Endothelial cell of umbilical vein (primary cell): ENCODE data around the gene SNX2. TPM values are rescaled to one million over a fixed set of nuclear protein-coding genes. Genes with fewer than 3 reads are reported as not detected.

ENCODE experiments used
- BruUV-seq: library from RNA; stranded (reverse); fragments of 400-500 nt; replicated peaks from 2 replicates; lab custom pipeline; 2021; lab: Mats Ljungman, UMichigan
- CTCF ChIA-PET: fragments of 300-600, 350-600 bp; sonication (Branson Sonifier 250); formaldehyde crosslinking; loops from one replicate; lab custom pipeline; 2021; ENCODE audit warnings: antibody characterized with exemption, inconsistent platforms; lab: Charles Lee
- POLR2A ChIA-PET: fragments of 300-600, 350-600 bp; sonication (Branson Sonifier 250); formaldehyde crosslinking; loops from one replicate; lab custom pipeline; 2021; ENCODE audit warnings: antibody characterized with exemption, inconsistent platforms; lab: Charles Lee
- DNase-seq: peaks from one replicate; pipeline ENCODE4 v3.0.0-alpha.2; 2011; ENCODE audit warnings: low read depth, low spot score
- FAIRE-seq: peaks from 2 replicates; lab custom pipeline; 2011; peaks lifted over from hg19 to GRCh38; lab: Jason Lieb, UNC
- H2AFZ ChIP-seq: 2 replicates; pipeline ENCODE4 v1.6.0; 2012; ENCODE audit warnings: low read depth, low read length, control low read depth, inconsistent platforms
- H3K27ac ChIP-seq: 2 replicates; pipeline ENCODE4 v1.5.1; 2011; ENCODE audit warnings: low read depth, mild to moderate bottlenecking, control low read depth, low read length, moderate library complexity; ENCODE audit not compliant: insufficient read depth
- H3K27me3 ChIP-seq, 2 experiments: 2 replicates each; pipeline versions ENCODE4 v1.6.0 to v1.6.1; 2011; ENCODE audit warnings: low read length in 2 of 2, mixed read lengths in 1 of 2; ENCODE audit not compliant: control insufficient read depth in 2 of 2, insufficient read depth in 2 of 2
- H3K36me3 ChIP-seq, 2 experiments: 2 replicates in 1 of 2; 3 replicates in 1 of 2; pipeline ENCODE4 v1.5.1; 2011; ENCODE audit warnings: low read length in 2 of 2, mild to moderate bottlenecking in 1 of 2, moderate library complexity in 1 of 2; ENCODE audit not compliant: control insufficient read depth in 2 of 2, insufficient read depth in 2 of 2; ENCODE audit errors: extremely low read depth in 1 of 2
- H3K4me1 ChIP-seq: 3 replicates; pipeline ENCODE4 v1.5.1; 2011; ENCODE audit warnings: mild to moderate bottlenecking, low read length; ENCODE audit not compliant: control insufficient read depth, insufficient read depth; ENCODE audit errors: extremely low read depth
- H3K4me2 ChIP-seq: 2 replicates; pipeline ENCODE4 v1.6.1; 2011; ENCODE audit warnings: low read length, control low read depth, mixed read lengths; ENCODE audit not compliant: insufficient read depth
- H3K4me3 ChIP-seq, 3 experiments: fragments of 200-600 bp in 1 of 3; sonication (generic), shearing (Covaris generic) in 1 of 3; replicated peaks in 1 of 3; 2 replicates each; pipeline ENCODE4 v1.5.1; 2011 to 2016; ENCODE audit warnings: control low read depth in 3 of 3, low read length in 3 of 3, mild to moderate bottlenecking in 2 of 3, inconsistent platforms in 1 of 3, low read depth in 1 of 3, moderate library complexity in 1 of 3; ENCODE audit not compliant: insufficient read depth in 1 of 3
- H3K79me2 ChIP-seq: 2 replicates; pipeline ENCODE4 v1.6.0; 2012; ENCODE audit warnings: low read length, inconsistent platforms; ENCODE audit not compliant: control insufficient read depth, insufficient read depth
- H3K9ac ChIP-seq: replicated peaks from 2 replicates; pipeline ENCODE3; 2011; ENCODE audit warnings: low read length, control low read depth; ENCODE audit not compliant: insufficient read depth; ENCODE audit errors: extremely low read depth
- H3K9me1 ChIP-seq: replicated peaks from 3 replicates; pipeline ENCODE4 v1.6.0; 2011; ENCODE audit warnings: mild to moderate bottlenecking, low read length; ENCODE audit not compliant: control insufficient read depth, insufficient read depth; ENCODE audit errors: extremely low read depth
- H3K9me3 ChIP-seq: replicated peaks from 2 replicates; pipeline ENCODE4 v1.5.1; 2012; ENCODE audit warnings: low read length, inconsistent platforms; ENCODE audit not compliant: control insufficient read depth, insufficient read depth
- H4K20me1 ChIP-seq: replicated peaks from 2 replicates; pipeline ENCODE3; 2011; ENCODE audit warnings: mild to moderate bottlenecking, low read length; ENCODE audit not compliant: control insufficient read depth, insufficient read depth; ENCODE audit errors: extremely low read depth
- EZH2 ChIP-seq: IDR thresholded peaks from 2 replicates; pipeline ENCODE4 v1.6.1; 2012; ENCODE audit warnings: borderline replicate concordance, low read depth, mild to moderate bottlenecking, moderate library complexity, low read length, inconsistent platforms; ENCODE audit not compliant: severe bottlenecking
- FOS ChIP-seq: IDR thresholded peaks from 2 replicates; pipeline ENCODE4 v1.6.1; 2011; ENCODE audit warnings: mild to moderate bottlenecking, low read length, moderate library complexity, borderline replicate concordance; ENCODE audit not compliant: insufficient read depth
- GATA2 ChIP-seq: IDR thresholded peaks from 2 replicates; pipeline ENCODE4 v1.7.0; 2011; ENCODE audit warnings: low read depth, mild to moderate bottlenecking, moderate library complexity, mixed read lengths, low read length; ENCODE audit not compliant: insufficient read length, insufficient read depth
- JUN ChIP-seq: IDR thresholded peaks from 2 replicates; pipeline ENCODE4 v1.6.1; 2011; ENCODE audit warnings: borderline replicate concordance, low read depth; ENCODE audit not compliant: insufficient read length, insufficient read depth
- MAX ChIP-seq: IDR thresholded peaks from 2 replicates; pipeline ENCODE4 v1.6.1; 2011; ENCODE audit not compliant: insufficient read depth, insufficient read length
- MYC ChIP-seq: IDR thresholded peaks from one replicate; pipeline ENCODE4 v1.6.1; 2011; ENCODE audit warnings: mild to moderate bottlenecking, low read depth, low read length
- POLR2A ChIP-seq: IDR thresholded peaks from 2 replicates; pipeline ENCODE4 v1.6.1; 2012; ENCODE audit warnings: low read depth, mild to moderate bottlenecking, control low read depth, low read length
- POLR2AphosphoS5 ChIP-seq: IDR thresholded peaks from 2 replicates; pipeline ENCODE4 v1.6.1; 2012; ENCODE audit warnings: low read depth, mild to moderate bottlenecking, control low read depth, low read length, moderate library complexity; ENCODE audit not compliant: insufficient read depth
- dilution Hi-C: fragments of 300-500 bp; cut with MboI; formaldehyde crosslinking; loops from one replicate; pipeline ENCODE4 v1.15.0; 2019; ENCODE audit warnings: low sequenced_read_pairs; ENCODE audit not compliant: extremely low pct_ligation_motif_present
- intact Hi-C: fragments of 100-400 bp; cut with micrococcal nuclease; formaldehyde crosslinking; loops from one replicate; pipeline ENCODE4 v1.10.0; 2022
- polyA plus RNA-seq, 4 experiments: library from polyadenylated mRNA; depleted of rRNA in 3 of 4; stranded (reverse) in 3 of 4; unstranded in 1 of 4; fragments of >200 nt; gene quantifications; 2 replicates each; pipeline versions ENCODE4 v1.2.1 to v1.2.3, GENCODE V29; 2011 to 2012; ENCODE audit warnings: missing spikeins in 1 of 4
- total RNA-seq: library from RNA; stranded (reverse); gene quantifications from 2 replicates; pipeline ENCODE4 v1.2.3, GENCODE V29; 2021
- TF ChIP-seq, protein P1 (sequence below), 2 donors: IDR thresholded peaks; 1 replicate in 1 of 2; 2 replicates in 1 of 2; pipeline ENCODE4 v1.5.1; 2011; ENCODE audit warnings: low read length in 2 of 2, mild to moderate bottlenecking in 2 of 2, moderate library complexity in 2 of 2, control low read depth in 1 of 2, inconsistent platforms in 1 of 2, low read depth in 1 of 2; ENCODE audit not compliant: insufficient read depth in 1 of 2; ENCODE audit errors: extremely low read depth in 1 of 2

SNX2 gene
- total and polyA plus RNA-seq, 2 donors (not counting 3 experiments of a cell fraction or from before 2014, with no cell fraction given) = 14.4 to 51.2 TPM

- peaks cover 8% of the 10 kb centered on the region for H3K4me1 ChIP-seq
- peaks cover 4% of the 10 kb centered on the region for H3K79me2 ChIP-seq
- H3K36me3 ChIP-seq = no peaks in the 10 kb centered on the region
- no TSS peak for BruUV-seq
- H3K4me3 ChIP-seq = no peak overlapping the region
- dilution Hi-C loops = no loop called here
- intact Hi-C loops = no loop called here
- no peak overlapping the region for H3K27ac ChIP-seq
- no peaks in the 10 kb centered on the region for H3K9me1 ChIP-seq
- no peak overlapping the region for H3K9ac ChIP-seq
- H3K4me2 ChIP-seq = no peak overlapping the region
- DNase-seq (no peak), FAIRE-seq (no peak)
- CTCF ChIA-PET = no interaction called here
- H2AFZ ChIP-seq = no peak overlapping the region
- peaks cover 4 to 7% of the 10 kb centered on the region in 2 experiments for H3K27me3 ChIP-seq
- H3K9me3 ChIP-seq = no peaks in the 10 kb centered on the region
- POLR2A ChIA-PET = no interaction called here
- TF ChIP-seq MAX (no peak), EZH2 (no peak), JUN (no peak)
- no peaks in the 10 kb centered on the region for H4K20me1 ChIP-seq
Measured at GRCh38 chr5:122770477-122770876, 4.4 kb upstream of the SNX2 start.

DNA sequence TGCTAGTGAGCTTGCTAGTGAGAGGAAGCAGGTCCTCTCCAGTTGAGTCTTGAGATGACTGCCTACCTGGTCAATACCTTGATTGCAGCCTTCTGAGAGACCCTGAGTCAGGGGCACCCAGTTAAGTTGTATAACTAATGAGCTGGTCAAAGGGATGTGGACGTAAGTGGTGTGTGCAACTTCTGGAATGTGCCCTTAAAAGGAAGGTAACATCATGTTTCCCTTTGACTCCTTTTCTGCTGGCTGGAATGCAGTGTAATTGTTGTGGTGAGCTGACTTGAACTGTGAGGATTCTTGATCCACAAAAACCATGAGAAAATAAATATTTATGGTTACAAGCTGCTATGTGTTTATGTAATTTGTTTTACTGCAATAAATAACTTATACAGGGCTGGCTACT lies 2.4 kb upstream of the SNX2 start:
- Histone ChIP-seq H3K27ac (no peak overlapping the region), H3K9me1 (no peaks in the 10 kb centered on the region), H3K36me3 (no peaks in the 10 kb centered on the region), H3K4me3 (no peak overlapping the region), H4K20me1 (no peaks in the 10 kb centered on the region), H3K9ac (no peak overlapping the region), H3K9me3 (no peaks in the 10 kb centered on the region), H3K4me1 (peaks cover 18% of the 10 kb centered on the region), H3K27me3 (peaks cover 4 to 7% of the 10 kb centered on the region in 2 experiments), H3K4me2 (no peak overlapping the region), H3K79me2 (peaks cover 20% of the 10 kb centered on the region), H2AFZ (no peak overlapping the region)
- no TSS peak for BruUV-seq
- dilution Hi-C loops = no loop called here
- ChIA-PET CTCF (no interaction called here), POLR2A (no interaction called here)
- intact Hi-C loops = no loop called here
- FAIRE-seq (no peak), DNase-seq (no peak)
- TF ChIP-seq FOS (no peak), MYC (no peak), GATA2 (no peak), POLR2A (no peak), JUN (no peak), EZH2 (no peak), MAX (no peak), POLR2AphosphoS5 (no peak)
- TF ChIP-seq, protein P1, sequence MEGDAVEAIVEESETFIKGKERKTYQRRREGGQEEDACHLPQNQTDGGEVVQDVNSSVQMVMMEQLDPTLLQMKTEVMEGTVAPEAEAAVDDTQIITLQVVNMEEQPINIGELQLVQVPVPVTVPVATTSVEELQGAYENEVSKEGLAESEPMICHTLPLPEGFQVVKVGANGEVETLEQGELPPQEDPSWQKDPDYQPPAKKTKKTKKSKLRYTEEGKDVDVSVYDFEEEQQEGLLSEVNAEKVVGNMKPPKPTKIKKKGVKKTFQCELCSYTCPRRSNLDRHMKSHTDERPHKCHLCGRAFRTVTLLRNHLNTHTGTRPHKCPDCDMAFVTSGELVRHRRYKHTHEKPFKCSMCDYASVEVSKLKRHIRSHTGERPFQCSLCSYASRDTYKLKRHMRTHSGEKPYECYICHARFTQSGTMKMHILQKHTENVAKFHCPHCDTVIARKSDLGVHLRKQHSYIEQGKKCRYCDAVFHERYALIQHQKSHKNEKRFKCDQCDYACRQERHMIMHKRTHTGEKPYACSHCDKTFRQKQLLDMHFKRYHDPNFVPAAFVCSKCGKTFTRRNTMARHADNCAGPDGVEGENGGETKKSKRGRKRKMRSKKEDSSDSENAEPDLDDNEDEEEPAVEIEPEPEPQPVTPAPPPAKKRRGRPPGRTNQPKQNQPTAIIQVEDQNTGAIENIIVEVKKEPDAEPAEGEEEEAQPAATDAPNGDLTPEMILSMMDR (IDR thresholded peaks at IDR 0.05; ENCODE audit: extremely low read depth in 1 of 2, insufficient read depth in 1 of 2, low read depth in 1 of 2, low read length in 2 of 2) = no peak
